GM12865 (cell line): ENCODE data around the gene LARP1.
"Not testable (repeated sequence)": the region's sequence is repeated elsewhere in the genome, so short reads cannot be mapped to it uniquely, and the experiment has no call there.

ENCODE experiments used
- DNase-seq: peaks from one replicate; pipeline ENCODE4 v3.0.0; 2010; ENCODE audit warnings: low read depth
- H3K4me3 ChIP-seq: 2 replicates; pipeline ENCODE4 v1.5.1; 2011; ENCODE audit warnings: mild to moderate bottlenecking, low read depth, low read length, control low read depth
- CTCF ChIP-seq: IDR thresholded peaks from 2 replicates; pipeline ENCODE4 v1.5.1; 2011; ENCODE audit warnings: low read length, control low read depth, low read depth, inconsistent platforms; ENCODE audit not compliant: insufficient read depth; ENCODE audit errors: missing control alignments

Gene LARP1

GRCh38 chr5:154758493-154758892, 3.3 kb downstream of the LARP1 start:
- peak overlapping the region; percentile 62 for H3K4me3 ChIP-seq
- DNase-seq, result no peak
- TF ChIP-seq CTCF, result no peak

GRCh38 chr5:154758977-154759376, 3.8 kb downstream of the LARP1 start:
- peak overlapping the region; percentile 62 for H3K4me3 ChIP-seq
- no peak for DNase-seq
- TF ChIP-seq CTCF, result no peak

GRCh38 chr5:154759868-154760267, 4.7 kb downstream of the LARP1 start:
- not testable (repeated sequence) for DNase-seq
- H3K4me3 ChIP-seq, result peak overlapping the region; percentile 62

GRCh38 chr5:154761046-154761736, 6.0 kb downstream of the LARP1 start:
- DNase-seq, result peak; percentile 50
- H3K4me3 ChIP-seq, result peak overlapping the region; percentile 62; the same call in 1 of the 2 replicates
- no peak for TF ChIP-seq CTCF

GRCh38 chr5:154762261-154762660, 7.1 kb downstream of the LARP1 start:
- TF ChIP-seq CTCF, result no peak
- no peak overlapping the region for H3K4me3 ChIP-seq
- DNase-seq, result no peak

- DNase-seq, result no peak
- no peak for TF ChIP-seq CTCF
- no peak overlapping the region for H3K4me3 ChIP-seq
Observed at GRCh38 chr5:154762700-154763099, 7.5 kb downstream of the LARP1 start.

- no peak overlapping the region for H3K4me3 ChIP-seq
- no peak for DNase-seq
- TF ChIP-seq CTCF, result no peak
Observed at GRCh38 chr5:154764967-154765366, 9.8 kb downstream of the LARP1 start.
